HL-60 (cell line): ENCODE results near the gene ENOX1.

Source experiments
- CTCF ChIP-seq: IDR thresholded peaks from one replicate; pipeline ENCODE4 v1.5.1; 2011; ENCODE audit warnings: low read length, control low read depth, inconsistent platforms; ENCODE audit not compliant: insufficient read depth
- GABPA ChIP-seq: IDR thresholded peaks from 2 replicates; pipeline ENCODE4 v1.6.1; 2012; ENCODE audit warnings: low read depth
- POLR2AphosphoS5 ChIP-seq: IDR thresholded peaks from 2 replicates; pipeline ENCODE4 v1.6.1; 2012; ENCODE audit warnings: low read depth
- REST ChIP-seq: IDR thresholded peaks from 2 replicates; pipeline ENCODE4 v1.6.1; 2012; ENCODE audit warnings: low read depth; ENCODE audit not compliant: insufficient replicate concordance
- SPI1 ChIP-seq: IDR thresholded peaks from 2 replicates; pipeline ENCODE4 v1.6.1; 2012; ENCODE audit warnings: low read depth, mild to moderate bottlenecking, borderline replicate concordance

GRCh38 chr13:43196750-43197370 is 589.9 kb downstream of the ENOX1 start:
- TF ChIP-seq CTCF (no peak), REST (no peak), GABPA (no peak), POLR2AphosphoS5 (no peak), SPI1 (no peak)
